Transverse colon (tissue), 4 donors: ENCODE results near the gene ERMP1.

Experiments
- EP300 ChIP-seq: sonication (generic); formaldehyde crosslinking; IDR thresholded peaks from one replicate; pipeline ENCODE4 v1.6.1; 2017; ENCODE audit warnings: antibody characterized with exemption, low read depth
- POLR2A ChIP-seq: fragments of 450-650 bp; IDR thresholded peaks from one replicate; pipeline ENCODE4 v1.6.1; 2016; ENCODE audit warnings: antibody characterized with exemption, mild to moderate bottlenecking, moderate library complexity
- POLR2AphosphoS5 ChIP-seq, 3 donors: sonication (generic); formaldehyde crosslinking; IDR thresholded peaks; one replicate each; pipeline ENCODE4 v1.6.1; 2016; ENCODE audit warnings: antibody characterized with exemption in 3 of 3
- TF ChIP-seq, protein P1 (sequence below), 5 experiments: fragments of 200-600 bp in 3 of 5; fragments of 450-650 bp in 2 of 5; sonication (generic) in 3 of 5; IDR thresholded peaks; 1 replicate in 2 of 5; 2 replicates in 3 of 5; pipeline ENCODE4 v1.5.1; 2016 to 2017; ENCODE audit warnings: antibody characterized with exemption in 5 of 5, inconsistent platforms in 3 of 5, mild to moderate bottlenecking in 2 of 5, moderate library complexity in 1 of 5

DNA sequence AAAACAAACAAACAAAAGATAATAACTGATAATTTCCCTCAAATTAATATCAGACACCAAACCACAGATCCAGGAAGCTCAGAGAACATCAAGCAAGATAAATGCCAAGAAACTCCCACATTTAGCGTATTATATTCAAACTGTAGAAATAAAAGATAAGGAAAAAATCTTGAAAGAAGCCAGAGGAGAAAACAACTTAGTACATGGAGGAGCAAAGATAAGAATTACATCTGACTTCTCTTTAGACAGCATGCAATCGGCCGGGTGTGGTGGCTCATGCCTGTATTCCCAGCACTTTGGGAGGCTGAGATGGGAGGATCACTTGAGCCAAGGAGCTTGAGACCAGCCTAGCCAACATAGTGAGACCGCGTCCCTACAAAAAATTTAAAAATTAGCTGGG lies 40.5 kb upstream of the ERMP1 start:
- TF ChIP-seq, protein P1, sequence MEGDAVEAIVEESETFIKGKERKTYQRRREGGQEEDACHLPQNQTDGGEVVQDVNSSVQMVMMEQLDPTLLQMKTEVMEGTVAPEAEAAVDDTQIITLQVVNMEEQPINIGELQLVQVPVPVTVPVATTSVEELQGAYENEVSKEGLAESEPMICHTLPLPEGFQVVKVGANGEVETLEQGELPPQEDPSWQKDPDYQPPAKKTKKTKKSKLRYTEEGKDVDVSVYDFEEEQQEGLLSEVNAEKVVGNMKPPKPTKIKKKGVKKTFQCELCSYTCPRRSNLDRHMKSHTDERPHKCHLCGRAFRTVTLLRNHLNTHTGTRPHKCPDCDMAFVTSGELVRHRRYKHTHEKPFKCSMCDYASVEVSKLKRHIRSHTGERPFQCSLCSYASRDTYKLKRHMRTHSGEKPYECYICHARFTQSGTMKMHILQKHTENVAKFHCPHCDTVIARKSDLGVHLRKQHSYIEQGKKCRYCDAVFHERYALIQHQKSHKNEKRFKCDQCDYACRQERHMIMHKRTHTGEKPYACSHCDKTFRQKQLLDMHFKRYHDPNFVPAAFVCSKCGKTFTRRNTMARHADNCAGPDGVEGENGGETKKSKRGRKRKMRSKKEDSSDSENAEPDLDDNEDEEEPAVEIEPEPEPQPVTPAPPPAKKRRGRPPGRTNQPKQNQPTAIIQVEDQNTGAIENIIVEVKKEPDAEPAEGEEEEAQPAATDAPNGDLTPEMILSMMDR (IDR thresholded peaks at IDR 0.05) = no peak
- TF ChIP-seq POLR2A = no peak
- no peak for TF ChIP-seq POLR2AphosphoS5 (IDR thresholded peaks at IDR 0.05)
- TF ChIP-seq EP300 = no peak
